Measurements from ENCODE around the gene NOTCH4. TPM values are rescaled to one million over a fixed set of nuclear protein-coding genes. Genes with fewer than 3 reads are reported as not detected.

Gene NOTCH4
- total RNA-seq, 2 experiments from 2014 or later, result 0.50 TPM; not detected in 1

DNA sequence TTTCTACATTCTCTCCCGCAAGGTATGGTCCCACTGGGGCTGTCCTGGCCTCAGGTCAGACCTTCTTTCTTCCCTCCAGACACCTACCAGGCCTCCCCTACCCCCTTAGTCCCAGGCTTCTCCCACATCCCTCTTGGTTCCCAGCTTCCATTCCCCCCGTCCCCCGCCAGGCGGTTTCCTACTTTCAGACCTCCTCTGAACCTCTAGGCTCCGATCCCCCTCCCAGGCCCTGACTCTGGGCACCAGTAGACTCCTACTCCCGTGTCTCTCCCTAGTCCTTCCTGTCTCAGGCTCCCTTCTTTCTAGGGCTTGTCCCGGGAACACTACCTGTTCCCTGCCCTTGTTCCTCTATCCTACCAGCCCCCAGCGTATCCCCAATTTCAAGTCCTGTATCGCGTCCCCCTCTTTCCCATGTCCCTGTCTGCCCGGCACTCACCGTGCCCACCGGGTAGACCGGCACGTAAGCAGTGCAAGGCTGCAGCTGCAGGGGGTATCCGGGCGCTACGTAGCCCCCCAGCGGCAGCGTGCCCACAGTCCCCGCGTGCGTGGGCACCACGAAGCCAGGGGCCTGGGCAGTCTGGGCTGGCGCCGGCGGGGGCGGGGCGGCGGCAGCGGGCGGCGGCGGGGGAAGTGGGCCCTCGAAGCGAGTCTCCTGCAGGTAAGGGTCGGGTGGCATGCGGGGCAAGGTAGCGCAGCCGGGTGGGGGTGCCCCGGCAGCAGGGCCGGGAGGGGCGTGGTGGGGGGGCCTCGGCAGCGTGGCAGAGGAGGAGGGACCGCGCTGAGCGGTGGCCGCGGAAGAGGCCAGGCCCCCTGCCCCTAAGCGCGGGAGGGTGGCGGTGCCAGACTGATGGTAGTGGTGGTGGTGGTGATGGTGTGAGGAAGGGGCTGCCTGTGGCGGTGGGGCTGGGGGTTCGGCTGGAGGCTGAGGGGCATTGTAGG is 73.7 kb downstream of the NOTCH4 start:
- Mint-ChIP-seq H3K4me1 (ENCODE audit: low read depth) (peaks cover 51% of the 10 kb centered on the region), H3K9me3 (no peaks in the 10 kb centered on the region), H3K27me3 (ENCODE audit: low read depth) (peaks cover 8% of the 10 kb centered on the region), H3K27ac (no peak overlapping the region), H3K4me3 (peak overlapping the region; percentile 66), H3K36me3 (ENCODE audit: low read depth) (no peaks in the 10 kb centered on the region)
- intact Hi-C loops (cut with micrococcal nuclease), result loop anchor here (5.0 kb wide), 1 partner anchor 193 kb away; the partner anchor contains the start of genes NELFE and SKIC2
- no peak for DNase-seq
- CTCF ChIA-PET, result no interaction called here

DNA sequence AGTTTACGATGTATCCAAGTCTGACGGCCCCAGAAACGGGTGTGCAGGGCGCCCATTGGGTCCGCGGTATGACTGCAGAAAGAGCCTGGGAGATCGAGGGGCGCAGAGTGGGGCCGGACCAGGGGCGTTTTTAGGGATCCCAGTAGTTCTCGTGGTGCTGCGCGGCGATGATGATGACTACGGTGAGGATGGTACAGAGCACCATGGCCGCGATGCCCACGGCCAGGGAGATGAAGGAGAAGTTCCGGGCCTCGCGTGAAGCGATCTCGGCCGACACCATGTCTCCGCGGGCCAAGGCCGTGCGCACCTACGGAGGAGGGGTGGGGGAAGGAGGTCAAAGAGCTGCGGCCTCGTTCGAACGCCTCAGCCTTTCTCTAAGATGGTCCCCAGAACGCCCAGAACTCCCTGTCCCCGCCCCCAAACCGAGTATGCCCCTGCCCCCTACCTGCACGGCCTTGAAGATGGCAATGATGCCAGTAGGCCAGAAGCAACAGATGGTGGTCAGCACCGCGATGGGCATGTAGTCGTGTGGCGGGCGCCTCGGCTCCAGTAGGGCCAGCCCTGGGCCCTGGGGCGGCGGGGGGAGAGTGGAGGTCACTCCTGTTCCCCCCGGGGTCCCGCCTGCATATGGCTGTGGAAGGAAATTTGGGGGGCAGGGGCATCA is 74.6 kb downstream of the NOTCH4 start:
- DNase-seq, result no peak
- intact Hi-C loops (cut with micrococcal nuclease), result no loop called here
- peak overlapping the region; percentile 28 for H3K27ac Mint-ChIP-seq
- CTCF ChIA-PET, result interaction anchor here (0.8 kb wide), 1 partner anchor 13 kb away, joined by 4 read pairs; no protein-coding TSS in a partner anchor
- peak overlapping the region; percentile 76 for H3K4me3 Mint-ChIP-seq
- H3K27me3 Mint-ChIP-seq (ENCODE audit: low read depth), result peaks cover 8% of the 10 kb centered on the region
- no peaks in the 10 kb centered on the region for H3K36me3 Mint-ChIP-seq (ENCODE audit: low read depth)
- peaks cover 45% of the 10 kb centered on the region for H3K4me1 Mint-ChIP-seq (ENCODE audit: low read depth)
- H3K9me3 Mint-ChIP-seq, result no peaks in the 10 kb centered on the region

DNA sequence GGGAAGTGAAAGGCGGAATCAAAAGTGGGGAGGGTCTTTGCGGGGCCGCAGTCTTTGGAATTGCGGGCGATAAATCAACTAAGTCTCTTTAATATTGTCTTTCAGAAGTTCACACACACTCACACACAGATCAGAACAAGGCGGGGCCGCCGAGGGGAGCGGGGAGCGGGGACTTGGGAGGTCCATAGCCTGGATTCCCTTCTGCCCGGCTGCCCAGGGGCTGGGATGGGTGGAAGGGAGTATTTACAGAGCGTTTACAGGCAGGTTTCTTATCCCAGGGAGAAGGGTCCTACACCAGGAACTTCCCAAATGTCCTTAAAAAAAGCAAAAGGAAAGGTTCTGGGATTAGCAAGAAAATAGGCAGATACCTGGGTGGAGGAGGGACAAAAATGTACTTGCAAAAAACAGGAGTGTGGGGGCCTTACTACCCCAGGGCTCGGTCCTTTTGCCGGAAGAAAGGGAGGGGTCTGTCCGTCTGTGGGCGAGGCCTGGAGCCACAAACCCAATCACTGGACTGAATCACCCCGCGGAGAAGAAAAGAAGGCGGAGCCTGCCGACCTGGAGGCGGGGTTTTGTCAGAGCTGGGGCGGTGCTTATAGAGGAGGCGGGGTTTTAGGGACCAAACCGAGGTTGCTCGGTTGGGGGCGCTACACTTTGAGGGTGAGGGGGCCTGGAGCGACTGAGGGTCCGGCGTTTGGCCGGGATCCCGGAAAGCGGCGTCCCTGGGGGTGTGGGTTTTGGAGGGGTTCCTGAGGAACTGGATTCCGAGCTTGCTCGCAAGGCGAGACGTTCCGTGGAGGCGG is 75.4 kb downstream of the NOTCH4 start:
- H3K4me3 Mint-ChIP-seq, result peak overlapping the region; percentile 76
- no peaks in the 10 kb centered on the region for H3K9me3 Mint-ChIP-seq
- H3K27ac Mint-ChIP-seq, result peak overlapping the region; percentile 28
- H3K4me1 Mint-ChIP-seq (ENCODE audit: low read depth), result peaks cover 44% of the 10 kb centered on the region
- intact Hi-C loops (cut with micrococcal nuclease), result loop anchor here (1.0 kb wide), 1 partner anchor 18 kb away; the partner anchor contains the start of gene FKBPL
- CTCF ChIA-PET, result interaction anchor here (0.8 kb wide), 1 partner anchor 12 kb away, joined by 4 read pairs; no protein-coding TSS in a partner anchor
- H3K27me3 Mint-ChIP-seq (ENCODE audit: low read depth), result peaks cover 8% of the 10 kb centered on the region
- no peaks in the 10 kb centered on the region for H3K36me3 Mint-ChIP-seq (ENCODE audit: low read depth)
- peak; percentile 89 for DNase-seq

DNA sequence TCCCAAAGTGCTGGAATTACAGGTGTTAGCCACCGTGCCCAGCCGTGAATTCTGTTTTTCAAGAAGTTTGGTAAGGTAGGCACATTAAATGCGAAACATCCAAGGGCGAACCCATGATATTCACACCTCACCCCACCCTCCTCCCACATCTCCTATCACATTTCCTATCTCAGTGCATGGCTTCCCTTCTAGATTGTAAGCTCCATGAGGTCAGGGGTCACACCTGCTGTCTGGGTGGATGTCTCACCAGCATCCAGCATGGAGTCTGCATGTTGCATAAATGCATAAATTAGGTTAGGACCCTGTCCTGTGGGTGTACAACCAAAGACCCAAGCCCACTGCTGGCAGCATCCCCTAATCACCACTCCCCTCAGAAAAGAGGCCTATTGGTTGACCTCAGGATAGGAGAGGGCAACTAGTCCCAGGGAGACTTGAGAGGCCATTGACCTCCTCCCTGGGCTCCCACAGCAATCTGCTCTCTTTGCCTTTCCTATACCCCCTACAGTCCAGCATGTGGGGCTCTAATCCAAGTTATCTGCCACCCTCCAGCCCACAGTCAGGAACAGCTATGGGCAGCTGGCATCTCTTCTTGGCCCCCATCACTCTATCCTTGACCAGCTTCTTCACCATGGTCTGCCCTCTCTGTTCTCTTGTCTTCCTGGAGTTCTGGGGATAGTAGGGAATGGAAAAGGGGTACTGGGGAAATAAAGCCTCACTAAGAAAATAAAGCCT is 76.3 kb downstream of the NOTCH4 start:
- intact Hi-C loops (cut with micrococcal nuclease), result loop anchor here (1.0 kb wide), 1 partner anchor 17 kb away; the partner anchor contains the start of gene FKBPL
- CTCF ChIA-PET, result interaction anchor here (1.3 kb wide), 1 partner anchor 99 kb away, joined by 4 read pairs; no protein-coding TSS in a partner anchor
- peaks cover 35% of the 10 kb centered on the region for H3K4me1 Mint-ChIP-seq (ENCODE audit: low read depth)
- no peak for DNase-seq
- no peaks in the 10 kb centered on the region for H3K36me3 Mint-ChIP-seq (ENCODE audit: low read depth)
- H3K4me3 Mint-ChIP-seq, result no peak overlapping the region
- peaks cover 8% of the 10 kb centered on the region for H3K27me3 Mint-ChIP-seq (ENCODE audit: low read depth)
- H3K9me3 Mint-ChIP-seq, result no peaks in the 10 kb centered on the region
- H3K27ac Mint-ChIP-seq, result no peak overlapping the region

DNA sequence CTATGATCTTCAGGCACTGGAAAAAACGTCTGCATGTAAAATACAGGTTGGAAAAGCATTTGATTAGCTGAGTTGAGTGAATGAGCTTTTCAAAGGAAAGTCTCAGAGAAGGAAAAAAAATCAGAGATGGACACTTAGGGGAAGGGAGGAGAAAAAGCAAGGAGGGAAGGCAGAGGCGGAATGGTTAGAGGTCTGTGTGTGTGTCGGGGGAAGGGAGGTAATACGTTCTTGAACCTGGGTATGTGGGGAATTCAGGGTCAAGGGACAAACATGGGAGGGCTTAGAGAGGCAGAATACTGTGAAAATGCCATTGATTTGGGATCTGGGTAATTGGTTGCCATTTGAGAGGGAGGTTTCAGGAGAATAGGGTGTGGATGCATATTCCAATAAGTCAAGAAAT is 77.2 kb downstream of the NOTCH4 start:
- CTCF ChIA-PET, result interaction anchor here (0.6 to 1.3 kb wide), 2 partner anchors 100 to 1066 kb away, joined by 4 to 5 read pairs; no protein-coding TSS in a partner anchor
- Mint-ChIP-seq H3K4me1 (ENCODE audit: low read depth) (peaks cover 28% of the 10 kb centered on the region), H3K4me3 (no peak overlapping the region), H3K27me3 (ENCODE audit: low read depth) (peaks cover 8% of the 10 kb centered on the region), H3K9me3 (no peaks in the 10 kb centered on the region), H3K27ac (peak overlapping the region; percentile 2), H3K36me3 (ENCODE audit: low read depth) (no peaks in the 10 kb centered on the region)
- DNase-seq, result no peak
- intact Hi-C loops (cut with micrococcal nuclease), result no loop called here

DNA sequence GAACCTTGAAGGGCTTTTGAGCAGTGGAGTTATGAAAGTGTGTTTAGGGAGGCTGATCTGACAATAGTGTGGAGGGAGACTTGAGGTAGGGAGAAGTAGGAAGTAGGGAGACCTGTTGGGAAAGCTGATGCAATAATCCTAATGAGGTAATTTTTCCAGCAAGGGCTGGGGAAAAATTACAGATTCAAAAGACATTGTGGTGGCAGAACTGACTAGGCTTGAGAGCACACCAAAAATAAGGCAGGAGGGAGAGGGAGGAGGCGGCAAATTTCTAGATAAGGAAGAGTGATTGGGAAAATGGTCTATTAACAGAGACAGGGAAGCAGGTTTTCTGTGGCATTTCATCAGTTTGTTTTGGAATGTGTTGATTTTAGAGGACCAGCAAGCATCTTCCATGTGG is 77.6 kb downstream of the NOTCH4 start:
- Mint-ChIP-seq H3K36me3 (ENCODE audit: low read depth) (no peaks in the 10 kb centered on the region), H3K27ac (no peak overlapping the region), H3K4me1 (ENCODE audit: low read depth) (peaks cover 25% of the 10 kb centered on the region), H3K4me3 (no peak overlapping the region), H3K27me3 (ENCODE audit: low read depth) (peaks cover 8% of the 10 kb centered on the region), H3K9me3 (no peaks in the 10 kb centered on the region)
- CTCF ChIA-PET, result no interaction called here
- intact Hi-C loops (cut with micrococcal nuclease), result no loop called here
- no peak for DNase-seq

Small RNA genes lying within 50 kb of the gene (microRNA-seq; reads per million reads assigned to microRNA genes)
- 3.8 reads per million for gene MIR6721 (ENCODE audit: borderline microRNAs expressed, borderline replicate concordance)
- gene MIR6833 (ENCODE audit: borderline microRNAs expressed, borderline replicate concordance), result not detected

Other genes starting within 250 kb of the NOTCH4 start
- gene C4A, start 242.0 kb downstream of the NOTCH4 start, total RNA-seq, result 1 to 10 TPM; 3.2 to 3.5 TPM
- gene C4B, start 209.3 kb downstream of the NOTCH4 start, total RNA-seq, result 1 to 10 TPM; 2.7 to 3.3 TPM
- gene CYP21A2, start 185.7 kb downstream of the NOTCH4 start, total RNA-seq, result under 1 TPM in 1 of 2 experiments, not detected in 1; 0.19 TPM
- gene TNXB, start 114.7 kb downstream of the NOTCH4 start, total RNA-seq, result 1 to 10 TPM; 2.9 to 4.8 TPM
- 10 to 100 TPM; 68.2 to 69.4 TPM for gene ATF6B, start 95.8 kb downstream of the NOTCH4 start, total RNA-seq
- 1 to 10 TPM; 6.0 to 6.2 TPM for gene FKBPL, start 93.8 kb downstream of the NOTCH4 start, total RNA-seq
- 1 to 10 TPM; 1.1 TPM for gene PRRT1, start 72.1 kb downstream of the NOTCH4 start, total RNA-seq
- gene PPT2, start 69.9 kb downstream of the NOTCH4 start, total RNA-seq, result 10 to 100 TPM; 13.2 to 14.8 TPM
- 1 to 10 TPM; 6.1 to 9.5 TPM for gene EGFL8, start 59.5 kb downstream of the NOTCH4 start, total RNA-seq
- gene AGPAT1, start 48.0 kb downstream of the NOTCH4 start, total RNA-seq, result 10 to 100 TPM; 25.8 to 26.5 TPM
- gene RNF5, start 45.7 kb downstream of the NOTCH4 start, total RNA-seq, result 10 to 100 TPM; 39.5 to 39.9 TPM
- 10 to 100 TPM; 15.6 to 17.0 TPM for gene AGER, start 39.8 kb downstream of the NOTCH4 start, total RNA-seq
- gene PBX2, start 33.9 kb downstream of the NOTCH4 start, total RNA-seq, result 10 to 100 TPM; 46.5 to 47.7 TPM
- gene GPSM3, start 31.4 kb downstream of the NOTCH4 start, total RNA-seq, result 10 to 100 TPM; 71.8 to 72.1 TPM
- gene TSBP1, start 147.8 kb upstream of the NOTCH4 start, total RNA-seq, result not detected
- not detected for gene BTNL2, start 183.1 kb upstream of the NOTCH4 start, total RNA-seq
- 1 to 10 TPM; 1.1 to 1.6 TPM for gene HLA-DRA, start 215.8 kb upstream of the NOTCH4 start, total RNA-seq